Keratinocyte (primary cell): ENCODE data around the gene GPC4. TPM values are rescaled to one million over a fixed set of nuclear protein-coding genes. Genes with fewer than 3 reads are reported as not detected.

ENCODE experiments used
- DNase-seq: peaks from one replicate; pipeline ENCODE4 v3.0.0-alpha.2; 2011; ENCODE audit warnings: low read depth, missing footprints, low spot score
- FAIRE-seq: peaks from 2 replicates; lab custom pipeline; 2011; peaks lifted over from hg19 to GRCh38; lab: Jason Lieb, UNC
- H2AFZ ChIP-seq: 2 replicates; pipeline ENCODE4 v1.6.0; 2012; ENCODE audit warnings: low read length, control low read depth, inconsistent platforms; ENCODE audit not compliant: control insufficient read depth
- H3K27ac ChIP-seq: 2 replicates; pipeline ENCODE4 v1.5.1; 2011; ENCODE audit warnings: low read length; ENCODE audit not compliant: control insufficient read depth, insufficient read depth
- H3K27me3 ChIP-seq: 3 replicates; pipeline ENCODE4 v1.6.0; 2011; ENCODE audit warnings: low read length; ENCODE audit not compliant: control insufficient read depth, insufficient read depth; ENCODE audit errors: extremely low read depth
- H3K36me3 ChIP-seq, 2 experiments: 2 replicates in 1 of 2; 3 replicates in 1 of 2; pipeline ENCODE4 v1.5.1; 2011; ENCODE audit warnings: low read length in 2 of 2, mild to moderate bottlenecking in 1 of 2; ENCODE audit not compliant: control insufficient read depth in 2 of 2, insufficient read depth in 2 of 2; ENCODE audit errors: extremely low read depth in 1 of 2
- H3K4me1 ChIP-seq: 3 replicates; pipeline ENCODE4 v1.5.1; 2011; ENCODE audit warnings: low read length; ENCODE audit not compliant: control insufficient read depth, insufficient read depth; ENCODE audit errors: extremely low read depth
- H3K4me2 ChIP-seq: 3 replicates; pipeline ENCODE4 v1.6.0; 2011; ENCODE audit warnings: low read depth, low read length; ENCODE audit not compliant: control insufficient read depth, insufficient read depth; ENCODE audit errors: extremely low read depth
- H3K4me3 ChIP-seq, 3 experiments: fragments of 200-600 bp in 1 of 3; sonication (generic) in 1 of 3; 2 replicates in 2 of 3; 3 replicates in 1 of 3; pipeline ENCODE4 v1.5.1; 2011 to 2016; ENCODE audit warnings: low read length in 3 of 3, mild to moderate bottlenecking in 3 of 3, control low read depth in 2 of 3, inconsistent platforms in 1 of 3, low read depth in 1 of 3, mixed read lengths in 1 of 3, mixed run types in 1 of 3, moderate library complexity in 1 of 3; ENCODE audit not compliant: control insufficient read depth in 2 of 3, insufficient read depth in 2 of 3; ENCODE audit errors: extremely low read depth in 1 of 3
- H3K79me2 ChIP-seq: 2 replicates; pipeline ENCODE4 v1.6.0; 2012; ENCODE audit warnings: low read length; ENCODE audit not compliant: control insufficient read depth, insufficient read depth
- H3K9ac ChIP-seq: 3 replicates; pipeline ENCODE4 v1.6.0; 2011; ENCODE audit warnings: low read length; ENCODE audit not compliant: control insufficient read depth, insufficient read depth; ENCODE audit errors: extremely low read depth
- H3K9me1 ChIP-seq: 3 replicates; pipeline ENCODE4 v1.6.0; 2011; ENCODE audit warnings: low read length; ENCODE audit not compliant: control insufficient read depth, insufficient read depth; ENCODE audit errors: extremely low read depth
- H3K9me3 ChIP-seq: 2 replicates; pipeline ENCODE4 v1.5.1; 2012; ENCODE audit warnings: low read depth, low read length; ENCODE audit not compliant: control insufficient read depth
- H4K20me1 ChIP-seq: 3 replicates; pipeline ENCODE4 v1.6.0; 2011; ENCODE audit warnings: low read length; ENCODE audit not compliant: control insufficient read depth, insufficient read depth; ENCODE audit errors: extremely low read depth
- EZH2 ChIP-seq: IDR thresholded peaks from one replicate; pipeline ENCODE4 v1.6.1; 2012; ENCODE audit warnings: inconsistent platforms, mild to moderate bottlenecking, low read length, moderate library complexity
- dilution Hi-C: fragments of 300-500 bp; cut with MboI; formaldehyde crosslinking; loops from one replicate; pipeline ENCODE4 v1.7.0; 2020; ENCODE audit warnings: low sequenced_read_pairs; ENCODE audit not compliant: extremely low pct_ligation_motif_present
- polyA plus RNA-seq, 5 experiments: library from polyadenylated mRNA; depleted of rRNA in 3 of 5; stranded (reverse) in 3 of 5; stranded (forward) in 1 of 5; unstranded in 1 of 5; fragments of >200 nt; gene quantifications; 1 replicate in 1 of 5; 2 replicates in 3 of 5; 3 replicates in 1 of 5; pipeline versions ENCODE4 v1.2.1 to v1.2.3, GENCODE V29; 2011 to 2012; ENCODE audit warnings: missing spikeins in 2 of 5, low read depth in 1 of 5, low replicate concordance in 1 of 5
- TF ChIP-seq, protein P1 (sequence below), 3 experiments: IDR thresholded peaks in 1 of 3; conservative IDR thresholded peaks in 1 of 3; optimal IDR thresholded peaks in 1 of 3; 2 replicates in 2 of 3; 3 replicates in 1 of 3; pipeline versions ENCODE3 to v1.5.1; 2011; ENCODE audit warnings: low read length in 3 of 3, mild to moderate bottlenecking in 3 of 3, moderate library complexity in 2 of 3, control low read depth in 1 of 3, inconsistent platforms in 1 of 3; ENCODE audit not compliant: insufficient read depth in 2 of 3; ENCODE audit errors: extremely low read depth in 1 of 3

The GPC4 gene
- polyA plus RNA-seq, 1 donor (not counting 4 experiments of a cell fraction or from before 2014, with no cell fraction given): 0.76 TPM

DNA sequence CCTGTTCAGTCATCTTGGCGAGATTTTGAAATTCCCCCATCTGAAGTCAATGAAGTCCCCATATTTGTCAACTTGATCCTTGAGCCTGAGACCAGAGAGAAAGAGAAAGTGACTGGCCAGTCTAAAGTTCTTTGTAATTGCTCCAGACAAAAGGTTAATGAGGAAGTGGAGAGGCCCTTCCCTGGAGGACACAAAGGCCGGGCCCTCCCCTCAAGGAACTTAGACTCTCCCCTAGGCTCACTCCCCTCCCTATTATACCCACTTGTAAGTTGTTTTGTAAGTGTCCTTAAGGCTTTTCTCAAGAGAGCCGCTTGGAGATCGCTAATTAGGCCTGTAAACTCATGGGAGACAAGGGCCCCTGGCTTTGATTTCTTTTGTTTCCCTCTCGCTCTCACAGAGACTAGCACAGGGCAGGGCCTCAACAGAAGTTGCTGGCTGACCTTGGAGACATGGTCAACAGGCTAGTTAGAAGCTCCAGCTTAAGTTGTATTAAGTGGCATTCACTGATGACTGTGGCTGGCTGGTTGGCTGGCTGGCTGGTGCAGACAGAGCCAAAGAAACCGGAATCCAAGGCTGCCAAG lies 20.3 kb upstream of the GPC4 start:
- no peaks in the 10 kb centered on the region for H3K4me1 ChIP-seq
- H3K4me2 ChIP-seq: no peak overlapping the region
- H3K27me3 ChIP-seq: peaks cover 3% of the 10 kb centered on the region
- no peak overlapping the region for H3K27ac ChIP-seq
- no peaks in the 10 kb centered on the region for H3K9me3 ChIP-seq
- H3K9ac ChIP-seq: no peak overlapping the region
- FAIRE-seq (no peak), DNase-seq (no peak)
- no peaks in the 10 kb centered on the region for H4K20me1 ChIP-seq
- TF ChIP-seq EZH2: no peak
- TF ChIP-seq, protein P1, sequence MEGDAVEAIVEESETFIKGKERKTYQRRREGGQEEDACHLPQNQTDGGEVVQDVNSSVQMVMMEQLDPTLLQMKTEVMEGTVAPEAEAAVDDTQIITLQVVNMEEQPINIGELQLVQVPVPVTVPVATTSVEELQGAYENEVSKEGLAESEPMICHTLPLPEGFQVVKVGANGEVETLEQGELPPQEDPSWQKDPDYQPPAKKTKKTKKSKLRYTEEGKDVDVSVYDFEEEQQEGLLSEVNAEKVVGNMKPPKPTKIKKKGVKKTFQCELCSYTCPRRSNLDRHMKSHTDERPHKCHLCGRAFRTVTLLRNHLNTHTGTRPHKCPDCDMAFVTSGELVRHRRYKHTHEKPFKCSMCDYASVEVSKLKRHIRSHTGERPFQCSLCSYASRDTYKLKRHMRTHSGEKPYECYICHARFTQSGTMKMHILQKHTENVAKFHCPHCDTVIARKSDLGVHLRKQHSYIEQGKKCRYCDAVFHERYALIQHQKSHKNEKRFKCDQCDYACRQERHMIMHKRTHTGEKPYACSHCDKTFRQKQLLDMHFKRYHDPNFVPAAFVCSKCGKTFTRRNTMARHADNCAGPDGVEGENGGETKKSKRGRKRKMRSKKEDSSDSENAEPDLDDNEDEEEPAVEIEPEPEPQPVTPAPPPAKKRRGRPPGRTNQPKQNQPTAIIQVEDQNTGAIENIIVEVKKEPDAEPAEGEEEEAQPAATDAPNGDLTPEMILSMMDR (optimal IDR thresholded peaks at IDR 0.05 in 1 of 3, IDR thresholded peaks at IDR 0.05 in 1 of 3, conservative IDR thresholded peaks at IDR 0.05 in 1 of 3; ENCODE audit: extremely low read depth in 1 of 3, insufficient read depth in 2 of 3, low read length in 3 of 3): no peak
- no peaks in the 10 kb centered on the region for H3K36me3 ChIP-seq
- no peak overlapping the region for H2AFZ ChIP-seq
- dilution Hi-C loops: no loop called here
- H3K4me3 ChIP-seq: no peak overlapping the region
- H3K9me1 ChIP-seq: no peaks in the 10 kb centered on the region
- no peaks in the 10 kb centered on the region for H3K79me2 ChIP-seq

DNA sequence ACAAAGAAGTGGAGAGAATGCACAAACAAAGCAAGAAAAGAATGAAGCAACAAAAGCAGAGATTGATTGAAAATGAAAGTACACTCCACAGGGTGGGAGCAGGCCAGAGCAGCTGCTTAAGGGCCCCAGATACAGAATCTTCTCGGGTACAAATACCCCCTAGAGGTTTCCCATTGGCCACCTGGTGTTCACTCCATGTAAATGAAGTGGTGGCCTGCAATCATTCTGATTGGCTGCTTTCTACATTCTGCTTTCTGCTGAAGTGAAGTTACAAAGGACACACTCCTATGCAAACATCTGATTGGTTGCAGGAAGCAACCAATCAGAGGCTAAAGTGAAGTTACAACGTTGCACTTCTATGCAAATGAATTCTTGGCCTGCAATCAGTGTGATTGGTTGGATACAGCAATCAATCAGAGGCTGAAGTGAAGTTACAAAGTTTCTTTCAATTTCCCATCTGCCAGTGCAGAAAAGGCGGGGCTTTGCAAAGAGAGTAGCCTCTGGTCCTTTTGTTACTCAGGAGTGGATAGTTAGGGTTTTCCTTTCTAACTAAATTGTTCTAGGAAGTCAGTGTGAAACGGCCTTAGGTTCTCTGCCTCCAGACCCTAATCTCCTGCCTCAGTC lies 19.0 kb upstream of the GPC4 start:
- Histone ChIP-seq H3K4me1 (no peaks in the 10 kb centered on the region), H3K9ac (no peak overlapping the region), H3K36me3 (no peaks in the 10 kb centered on the region), H4K20me1 (no peaks in the 10 kb centered on the region), H3K9me3 (no peaks in the 10 kb centered on the region), H3K27ac (no peak overlapping the region), H3K4me3 (no peak overlapping the region), H3K27me3 (no peaks in the 10 kb centered on the region), H3K4me2 (no peak overlapping the region), H3K9me1 (no peaks in the 10 kb centered on the region), H3K79me2 (no peaks in the 10 kb centered on the region), H2AFZ (no peak overlapping the region)
- DNase-seq (no peak), FAIRE-seq (no peak)
- dilution Hi-C loops: no loop called here
- no peak for TF ChIP-seq EZH2
- TF ChIP-seq, protein P1 (optimal IDR thresholded peaks at IDR 0.05 in 1 of 3, IDR thresholded peaks at IDR 0.05 in 1 of 3, conservative IDR thresholded peaks at IDR 0.05 in 1 of 3; ENCODE audit: extremely low read depth in 1 of 3, insufficient read depth in 2 of 3, low read length in 3 of 3): no peak
